BJ (cell line): ENCODE results near the gene NPHS1. TPM values are rescaled to one million over a fixed set of nuclear protein-coding genes. Genes with fewer than 3 reads are reported as not detected.

ENCODE experiments used
- CTCF ChIA-PET: fragments of 350-600 bp; formaldehyde crosslinking; extraction: SDS; loops from one replicate; lab custom pipeline; 2021; ENCODE audit warnings: antibody characterized with exemption, inconsistent platforms; lab: Yijun Ruan, JAX
- POLR2A ChIA-PET: fragments of 300-600 bp; sonication (Branson Sonifier 250); formaldehyde crosslinking; extraction: SDS; loops from one replicate; lab custom pipeline; 2021; ENCODE audit warnings: antibody characterized with exemption; lab: Charles Lee
- DNase-seq: peaks from one replicate; pipeline ENCODE4 v3.0.0-alpha.2; 2011; ENCODE audit warnings: low read depth
- H3K27me3 ChIP-seq: 2 replicates; pipeline ENCODE4 v1.6.0; 2011; ENCODE audit warnings: low read length; ENCODE audit not compliant: control insufficient read depth, insufficient read depth
- H3K36me3 ChIP-seq: 2 replicates; pipeline ENCODE4 v1.5.1; 2011; ENCODE audit warnings: low read length; ENCODE audit not compliant: control insufficient read depth, insufficient read depth
- H3K4me3 ChIP-seq: 2 replicates; pipeline ENCODE4 v1.5.1; 2011; ENCODE audit warnings: low read depth, mild to moderate bottlenecking, control low read depth, low read length
- CTCF ChIP-seq: IDR thresholded peaks from 2 replicates; pipeline ENCODE4 v1.5.1; 2011; ENCODE audit warnings: low read depth, mild to moderate bottlenecking, control low read depth, inconsistent platforms, low read length, moderate library complexity; ENCODE audit not compliant: insufficient read depth
- polyA plus RNA-seq: library from polyadenylated mRNA; depleted of rRNA; stranded (reverse); fragments of >200 nt; gene quantifications from 2 replicates; pipeline ENCODE4 v1.2.3, GENCODE V29; 2011

Gene NPHS1
- polyA plus RNA-seq, 1 experiment: not detected

- no peak overlapping the region for H3K4me3 ChIP-seq
- ChIA-PET CTCF (no interaction called here), POLR2A (no interaction called here)
- peaks cover 4% of the 10 kb centered on the region for H3K36me3 ChIP-seq
- DNase-seq: no peak
- H3K27me3 ChIP-seq: no peaks in the 10 kb centered on the region
- no peak for TF ChIP-seq CTCF
These were observed 65.8 kb downstream of the NPHS1 start for GRCh38 chr19:35786299-35787160.

GRCh38 chr19:35785339-35785627, 67.0 kb downstream of the NPHS1 start:
- H3K4me3 ChIP-seq: no peak overlapping the region

GRCh38 chr19:35784503-35785338, 67.6 kb downstream of the NPHS1 start:
- ChIA-PET CTCF (no interaction called here), POLR2A (no interaction called here)
- H3K27me3 ChIP-seq: no peaks in the 10 kb centered on the region
- no peak overlapping the region for H3K4me3 ChIP-seq
- H3K36me3 ChIP-seq: peaks cover 4% of the 10 kb centered on the region
- DNase-seq: no peak
- no peak for TF ChIP-seq CTCF

More at GRCh38 chr19:35785339-35785627, 67.0 kb downstream of the NPHS1 start:
- Histone ChIP-seq H3K36me3 (peaks cover 4% of the 10 kb centered on the region), H3K27me3 (no peaks in the 10 kb centered on the region)
- no peak for TF ChIP-seq CTCF
- ChIA-PET POLR2A (no interaction called here), CTCF (no interaction called here)
- no peak for DNase-seq

GRCh38 chr19:35783469-35784434, 68.6 kb downstream of the NPHS1 start:
- H3K27me3 ChIP-seq: no peaks in the 10 kb centered on the region
- no peak for DNase-seq
- CTCF ChIA-PET: no interaction called here
- no peak for TF ChIP-seq CTCF
- POLR2A ChIA-PET: no interaction called here
- H3K4me3 ChIP-seq: no peak overlapping the region
- peaks cover 4% of the 10 kb centered on the region for H3K36me3 ChIP-seq

- ChIA-PET POLR2A (no interaction called here), CTCF (interaction anchor here (0.9 kb wide), 1 partner anchor 8 kb away, joined by 3 read pairs; no protein-coding TSS in a partner anchor)
- no peak for TF ChIP-seq CTCF
- DNase-seq: no peak
- Histone ChIP-seq H3K4me3 (no peak overlapping the region), H3K27me3 (no peaks in the 10 kb centered on the region), H3K36me3 (peaks cover 4% of the 10 kb centered on the region)
These were observed 69.7 kb downstream of the NPHS1 start for GRCh38 chr19:35782589-35782988.
